Measurements from ENCODE around the gene PRPH. TPM values are rescaled to one million over a fixed set of nuclear protein-coding genes. Genes with fewer than 3 reads are reported as not detected.

PRPH gene
- total and polyA plus RNA-seq, 2 of the 13 experiments (the other 11 are each of a cell fraction or from before 2014, with no cell fraction given) = 0.12 TPM; not detected in 1

DNA sequence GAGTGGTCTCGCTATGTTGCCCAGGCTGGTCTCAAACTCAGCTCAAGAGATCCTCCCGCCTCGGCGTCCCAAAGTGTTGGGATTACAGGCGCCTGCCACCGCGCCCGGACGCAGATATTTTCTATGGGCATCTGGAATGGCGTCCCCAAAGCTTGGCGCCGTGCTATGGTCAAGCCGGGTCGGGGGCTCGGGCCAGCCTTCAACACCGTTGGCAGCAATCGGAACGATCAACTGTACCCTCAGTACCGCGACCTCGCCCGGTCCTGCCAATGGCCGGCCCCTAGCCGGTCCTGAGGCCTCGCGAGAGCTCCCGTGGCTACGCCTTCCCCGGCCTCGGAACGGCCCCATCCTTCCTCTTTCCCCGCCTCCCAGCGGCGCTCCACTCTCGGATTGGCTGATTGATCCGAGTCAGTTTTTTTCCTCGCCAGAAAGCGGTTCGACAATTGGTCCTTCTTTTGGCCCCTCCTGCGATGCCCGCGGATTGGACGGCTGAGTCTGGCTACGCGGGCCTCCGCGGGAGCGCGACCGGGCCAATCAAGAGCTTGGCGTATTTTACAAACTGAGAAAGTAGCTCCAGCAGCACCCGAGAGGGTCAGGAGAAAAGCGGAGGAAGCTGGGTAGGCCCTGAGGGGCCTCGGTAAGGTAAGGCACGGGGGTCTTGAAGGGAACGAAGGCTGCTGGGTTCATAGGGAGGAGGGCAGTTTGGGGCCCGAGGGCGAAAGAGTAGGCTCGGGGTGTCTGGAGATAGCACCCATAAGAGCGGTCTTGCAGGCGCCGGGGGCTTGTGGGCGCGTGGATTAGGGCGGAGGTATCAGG, 28.0 kb downstream of the PRPH start, which contains the start of gene TROAP (continued):
- TF ChIP-seq ZNF570 (CRISPR knock-in tag; IDR thresholded peaks at IDR 0.05; ENCODE audit: borderline replicate concordance) (no peak), SUZ12 (IDR thresholded peaks at IDR 0.05; ENCODE audit: low read depth, low read length) (no peak), ZNF562 (CRISPR knock-in tag; IDR thresholded peaks at IDR 0.05; ENCODE audit: borderline replicate concordance) (no peak), JUNB (CRISPR knock-in tag; IDR thresholded peaks at IDR 0.05; ENCODE audit: borderline replicate concordance) (no peak), YEATS2 (CRISPR knock-in tag; IDR thresholded peaks at IDR 0.05; ENCODE audit: borderline replicate concordance) (peak; percentile 74; the same call in 1 of the 2 replicates), ZNF263 (CRISPR knock-in tag; IDR thresholded peaks at IDR 0.05) (no peak), ZC3H13 (CRISPR knock-in tag; IDR thresholded peaks at IDR 0.05) (no peak), CBX5 (CRISPR knock-in tag; IDR thresholded peaks at IDR 0.05; ENCODE audit: borderline replicate concordance) (no peak), SMARCE1 (IDR thresholded peaks at IDR 0.05; ENCODE audit: borderline replicate concordance) (no peak), MYC (CRISPR knock-in tag; IDR thresholded peaks at IDR 0.05; ENCODE audit: borderline replicate concordance) (no peak), HMG20A (CRISPR knock-in tag; IDR thresholded peaks at IDR 0.05; ENCODE audit: borderline replicate concordance) (no peak), MED13 (CRISPR knock-in tag; IDR thresholded peaks at IDR 0.05) (no peak), ZNF101 (CRISPR knock-in tag; IDR thresholded peaks at IDR 0.05; ENCODE audit: borderline replicate concordance, low read depth) (no peak), ZNF225 (CRISPR knock-in tag; IDR thresholded peaks at IDR 0.05) (no peak), BRD4 (CRISPR knock-in tag; IDR thresholded peaks at IDR 0.05) (peak; percentile 60; the same call in 1 of the 2 replicates), SCMH1 (CRISPR knock-in tag; IDR thresholded peaks at IDR 0.05; ENCODE audit: borderline replicate concordance) (no peak), ZNF75D (CRISPR knock-in tag; IDR thresholded peaks at IDR 0.05; ENCODE audit: borderline replicate concordance) (no peak), ZNF17 (CRISPR knock-in tag; IDR thresholded peaks at IDR 0.05) (no peak), SRY (CRISPR knock-in tag; IDR thresholded peaks at IDR 0.05) (peak; percentile 44; the same call in 1 of the 2 replicates), ZNF432 (CRISPR knock-in tag; IDR thresholded peaks at IDR 0.05; ENCODE audit: borderline replicate concordance) (no peak), ZNF788 (CRISPR knock-in tag; IDR thresholded peaks at IDR 0.05; ENCODE audit: borderline replicate concordance) (no peak; the same call in 1 of the 2 replicates)
- TF ChIP-seq, protein P1, sequence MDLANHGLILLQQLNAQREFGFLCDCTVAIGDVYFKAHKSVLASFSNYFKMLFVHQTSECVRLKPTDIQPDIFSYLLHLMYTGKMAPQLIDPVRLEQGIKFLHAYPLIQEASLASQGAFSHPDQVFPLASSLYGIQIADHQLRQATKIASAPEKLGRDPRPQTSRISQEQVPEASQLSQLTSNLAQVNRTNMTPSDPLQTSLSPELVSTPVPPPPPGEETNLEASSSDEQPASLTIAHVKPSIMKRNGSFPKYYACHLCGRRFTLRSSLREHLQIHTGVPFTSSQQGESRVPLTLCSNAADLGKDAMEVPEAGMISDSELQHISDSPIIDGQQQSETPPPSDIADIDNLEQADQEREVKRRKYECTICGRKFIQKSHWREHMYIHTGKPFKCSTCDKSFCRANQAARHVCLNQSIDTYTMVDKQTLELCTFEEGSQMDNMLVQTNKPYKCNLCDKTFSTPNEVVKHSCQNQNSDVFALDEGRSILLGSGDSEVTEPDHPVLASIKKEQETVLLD (CRISPR knock-in tag; IDR thresholded peaks at IDR 0.05; ENCODE audit: low read depth) = no peak; the same call in 1 of the 2 replicates
- TF ChIP-seq, protein P2, sequence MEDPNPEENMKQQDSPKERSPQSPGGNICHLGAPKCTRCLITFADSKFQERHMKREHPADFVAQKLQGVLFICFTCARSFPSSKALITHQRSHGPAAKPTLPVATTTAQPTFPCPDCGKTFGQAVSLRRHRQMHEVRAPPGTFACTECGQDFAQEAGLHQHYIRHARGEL (CRISPR knock-in tag; IDR thresholded peaks at IDR 0.05) = no peak
- TF ChIP-seq, protein P3, sequence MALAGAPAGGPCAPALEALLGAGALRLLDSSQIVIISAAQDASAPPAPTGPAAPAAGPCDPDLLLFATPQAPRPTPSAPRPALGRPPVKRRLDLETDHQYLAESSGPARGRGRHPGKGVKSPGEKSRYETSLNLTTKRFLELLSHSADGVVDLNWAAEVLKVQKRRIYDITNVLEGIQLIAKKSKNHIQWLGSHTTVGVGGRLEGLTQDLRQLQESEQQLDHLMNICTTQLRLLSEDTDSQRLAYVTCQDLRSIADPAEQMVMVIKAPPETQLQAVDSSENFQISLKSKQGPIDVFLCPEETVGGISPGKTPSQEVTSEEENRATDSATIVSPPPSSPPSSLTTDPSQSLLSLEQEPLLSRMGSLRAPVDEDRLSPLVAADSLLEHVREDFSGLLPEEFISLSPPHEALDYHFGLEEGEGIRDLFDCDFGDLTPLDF (CRISPR knock-in tag; IDR thresholded peaks at IDR 0.05) = peak; percentile 68
- TF ChIP-seq, protein P4, sequence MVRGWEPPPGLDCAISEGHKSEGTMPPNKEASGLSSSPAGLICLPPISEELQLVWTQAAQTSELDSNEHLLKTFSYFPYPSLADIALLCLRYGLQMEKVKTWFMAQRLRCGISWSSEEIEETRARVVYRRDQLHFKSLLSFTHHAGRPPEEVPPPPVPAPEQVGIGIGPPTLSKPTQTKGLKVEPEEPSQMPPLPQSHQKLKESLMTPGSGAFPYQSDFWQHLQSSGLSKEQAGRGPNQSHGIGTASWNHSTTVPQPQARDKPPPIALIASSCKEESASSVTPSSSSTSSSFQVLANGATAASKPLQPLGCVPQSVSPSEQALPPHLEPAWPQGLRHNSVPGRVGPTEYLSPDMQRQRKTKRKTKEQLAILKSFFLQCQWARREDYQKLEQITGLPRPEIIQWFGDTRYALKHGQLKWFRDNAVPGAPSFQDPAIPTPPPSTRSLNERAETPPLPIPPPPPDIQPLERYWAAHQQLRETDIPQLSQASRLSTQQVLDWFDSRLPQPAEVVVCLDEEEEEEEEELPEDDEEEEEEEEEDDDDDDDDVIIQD (CRISPR knock-in tag; IDR thresholded peaks at IDR 0.05; ENCODE audit: low read depth) = peak; percentile 81

Measured in HepG2 (cell line).